Activated CD8-positive, alpha-beta memory T cell treated with anti-CD3 and anti-CD28 coated beads for 4 hours (primary cell): Measurements from ENCODE around the gene HTR3D.
"Not testable (repeated sequence)": the region's sequence is repeated elsewhere in the genome, so short reads cannot be mapped to it uniquely, and the experiment has no call there.

Experiments used
- DNase-seq, 2 donors: peaks; one replicate each; pipeline ENCODE4 v3.0.0-alpha.2; 2020; ENCODE audit warnings: low read depth in 2 of 2

Gene HTR3D

GRCh38 chr3:184066211-184066610, 34.7 kb downstream of the HTR3D start:
- no peak for DNase-seq

GRCh38 chr3:184067573-184068055, 36.1 kb downstream of the HTR3D start:
- DNase-seq, result no peak

- no peak for DNase-seq
Measured at GRCh38 chr3:184068344-184068743, 36.8 kb downstream of the HTR3D start.

GRCh38 chr3:184071142-184071541, 39.6 kb downstream of the HTR3D start:
- DNase-seq, result not testable (repeated sequence)

- DNase-seq, result no peak
Measured at GRCh38 chr3:184073621-184074020, 42.1 kb downstream of the HTR3D start.

GRCh38 chr3:184075901-184076300, 44.4 kb downstream of the HTR3D start:
- no peak for DNase-seq

GRCh38 chr3:184077881-184078280, 46.3 kb downstream of the HTR3D start:
- no peak for DNase-seq

- DNase-seq, result no peak
Measured at GRCh38 chr3:184078851-184079250, 47.3 kb downstream of the HTR3D start.

- no peak for DNase-seq
Measured at GRCh38 chr3:184081116-184081830, 49.7 kb downstream of the HTR3D start.

- DNase-seq, result no peak
Measured at GRCh38 chr3:184082034-184082433, 50.5 kb downstream of the HTR3D start.

GRCh38 chr3:184082465-184082864, 50.9 kb downstream of the HTR3D start:
- no peak for DNase-seq

GRCh38 chr3:184085389-184085852, 53.9 kb downstream of the HTR3D start:
- no peak for DNase-seq
